ENCODE results near the gene COL13A1.

- no peak for TF ChIP-seq POLR2AphosphoS5 (IDR thresholded peaks at IDR 0.05; ENCODE audit: low read depth)
- no peak for TF ChIP-seq EZH2phosphoT487 (IDR thresholded peaks at IDR 0.05; ENCODE audit: unreplicated experiment)
These were observed 155.7 kb downstream of the COL13A1 start for GRCh38 chr10:69957241-69957885.
